Measurements from ENCODE around the gene KCND3. TPM values are rescaled to one million over a fixed set of nuclear protein-coding genes. Genes with fewer than 3 reads are reported as not detected.

The KCND3 gene
- total RNA-seq, 1 experiment from 2014 or later = not detected

- Mint-ChIP-seq H3K36me3 (ENCODE audit: insufficient read depth, unreplicated experiment) (no peaks in the 10 kb centered on the region), H3K9me3 (ENCODE audit: unreplicated experiment) (no peaks in the 10 kb centered on the region), H3K27me3 (ENCODE audit: insufficient read depth, unreplicated experiment) (peaks cover 86% of the 10 kb centered on the region), H3K27ac (ENCODE audit: low read depth, unreplicated experiment) (no peak overlapping the region), H3K4me3 (ENCODE audit: unreplicated experiment) (no peak overlapping the region), H3K4me1 (ENCODE audit: insufficient read depth, unreplicated experiment) (no peaks in the 10 kb centered on the region)
- ChIA-PET POLR2A (no interaction called here), CTCF (interaction anchor here (0.5 to 1.2 kb wide), 3 partner anchors 23 to 31 kb away, joined by 3 read pairs; no protein-coding TSS in a partner anchor)
- intact Hi-C loops (cut with micrococcal nuclease) = no loop called here
- no peak for TF ChIP-seq CTCF (IDR thresholded peaks at IDR 0.05; ENCODE audit: unreplicated experiment)
- DNase-seq (ENCODE audit: unreplicated experiment) = no peak
- BruUV-seq (replicated peaks) = no TSS peak
Measured at GRCh38 chr1:111967886-111968285, 21.6 kb downstream of the KCND3 start.

GRCh38 chr1:111967067-111967690, 22.3 kb downstream of the KCND3 start:
- no peak for TF ChIP-seq CTCF (IDR thresholded peaks at IDR 0.05; ENCODE audit: unreplicated experiment)
- DNase-seq (ENCODE audit: unreplicated experiment) = no peak
- ChIA-PET POLR2A (no interaction called here), CTCF (interaction anchor here (0.6 to 1.2 kb wide), 2 partner anchors 30 to 118 kb away, joined by 3 read pairs; no protein-coding TSS in a partner anchor)
- H3K36me3 Mint-ChIP-seq (ENCODE audit: insufficient read depth, unreplicated experiment) = no peaks in the 10 kb centered on the region
- no peak overlapping the region for H3K4me3 Mint-ChIP-seq (ENCODE audit: unreplicated experiment)
- H3K27ac Mint-ChIP-seq (ENCODE audit: low read depth, unreplicated experiment) = no peak overlapping the region
- BruUV-seq (replicated peaks) = no TSS peak
- H3K9me3 Mint-ChIP-seq (ENCODE audit: unreplicated experiment) = no peaks in the 10 kb centered on the region
- H3K27me3 Mint-ChIP-seq (ENCODE audit: insufficient read depth, unreplicated experiment) = peaks cover 86% of the 10 kb centered on the region
- intact Hi-C loops (cut with micrococcal nuclease) = no loop called here
- no peaks in the 10 kb centered on the region for H3K4me1 Mint-ChIP-seq (ENCODE audit: insufficient read depth, unreplicated experiment)

GRCh38 chr1:111965781-111966443, 23.6 kb downstream of the KCND3 start:
- no TSS peak for BruUV-seq (replicated peaks)
- Mint-ChIP-seq H3K27ac (ENCODE audit: low read depth, unreplicated experiment) (no peak overlapping the region), H3K27me3 (ENCODE audit: insufficient read depth, unreplicated experiment) (peaks cover 86% of the 10 kb centered on the region), H3K4me3 (ENCODE audit: unreplicated experiment) (no peak overlapping the region), H3K4me1 (ENCODE audit: insufficient read depth, unreplicated experiment) (no peaks in the 10 kb centered on the region), H3K36me3 (ENCODE audit: insufficient read depth, unreplicated experiment) (no peaks in the 10 kb centered on the region), H3K9me3 (ENCODE audit: unreplicated experiment) (no peaks in the 10 kb centered on the region)
- no peak for TF ChIP-seq CTCF (IDR thresholded peaks at IDR 0.05; ENCODE audit: unreplicated experiment)
- DNase-seq (ENCODE audit: unreplicated experiment) = no peak
- intact Hi-C loops (cut with micrococcal nuclease) = no loop called here
- POLR2A ChIA-PET = no interaction called here
- CTCF ChIA-PET = interaction anchor here (1.5 kb wide), 1 partner anchor 10 kb away, joined by 5 read pairs; no protein-coding TSS in a partner anchor

GRCh38 chr1:111963985-111964738, 25.3 kb downstream of the KCND3 start:
- ChIA-PET CTCF (interaction anchor here (1.5 kb wide), 1 partner anchor 8 kb away, joined by 5 read pairs; no protein-coding TSS in a partner anchor), POLR2A (no interaction called here)
- Mint-ChIP-seq H3K9me3 (ENCODE audit: unreplicated experiment) (no peaks in the 10 kb centered on the region), H3K4me3 (ENCODE audit: unreplicated experiment) (no peak overlapping the region), H3K4me1 (ENCODE audit: insufficient read depth, unreplicated experiment) (no peaks in the 10 kb centered on the region), H3K27me3 (ENCODE audit: insufficient read depth, unreplicated experiment) (peaks cover 85% of the 10 kb centered on the region), H3K36me3 (ENCODE audit: insufficient read depth, unreplicated experiment) (no peaks in the 10 kb centered on the region), H3K27ac (ENCODE audit: low read depth, unreplicated experiment) (no peak overlapping the region)
- DNase-seq (ENCODE audit: unreplicated experiment) = no peak
- no TSS peak for BruUV-seq (replicated peaks)
- intact Hi-C loops (cut with micrococcal nuclease) = no loop called here
- no peak for TF ChIP-seq CTCF (IDR thresholded peaks at IDR 0.05; ENCODE audit: unreplicated experiment)

Data from MCF 10A (cell line).